ENCODE data around the gene ZNF646.

Gene ZNF646

DNA sequence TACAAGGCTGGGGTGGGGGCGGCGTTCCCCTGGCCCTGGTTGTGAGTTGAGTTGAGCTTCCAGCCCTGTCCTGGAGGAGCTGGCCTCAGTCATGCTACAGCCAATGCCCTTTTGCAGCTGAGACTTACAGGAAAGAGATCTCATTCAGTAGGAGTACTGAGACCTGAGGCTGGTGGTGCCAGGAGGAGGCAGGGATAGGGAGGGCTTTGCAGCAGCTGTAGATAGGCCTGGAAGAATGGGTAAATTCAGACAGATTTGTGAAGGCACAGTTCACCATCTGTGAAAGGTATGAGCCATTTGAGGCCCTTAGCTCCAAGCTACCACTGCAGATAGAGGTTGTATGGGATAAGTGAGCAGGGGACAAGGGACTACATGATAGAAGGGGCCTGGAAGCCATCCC lies 35.2 kb upstream of the ZNF646 start:
- H4K12ac ChIP-seq (ENCODE audit: low read depth, low read length), result no peak overlapping the region
- no peak overlapping the region for H2BK120ac ChIP-seq (ENCODE audit: insufficient read depth, low read length, poor library complexity)
- no peak overlapping the region for H3K9ac ChIP-seq (ENCODE audit: low read length)
- H3K27ac ChIP-seq (ENCODE audit: low read depth, low read length), result no peak overlapping the region
- H3K4me1 ChIP-seq (ENCODE audit: control insufficient read depth in 1 of 2, insufficient read depth in 2 of 2, low read length in 2 of 2), result peaks cover 0 to 3% of the 10 kb centered on the region in 2 experiments
- peaks cover under 1% of the 10 kb centered on the region for H3K79me1 ChIP-seq (ENCODE audit: low read length)
- no peak overlapping the region for H2BK5ac ChIP-seq (ENCODE audit: low read depth, low read length, poor library complexity)
- no peak for DNase-seq
- peaks cover 1% of the 10 kb centered on the region for H3K9me3 ChIP-seq (ENCODE audit: insufficient read depth, low read depth, low read length)
- H2AK5ac ChIP-seq (ENCODE audit: low read length), result no peak overlapping the region
- H2AFZ ChIP-seq (ENCODE audit: insufficient read depth, low read length, poor library complexity), result no peak overlapping the region
- no peak overlapping the region for H4K91ac ChIP-seq (ENCODE audit: low read depth, low read length)
- H3K23ac ChIP-seq (ENCODE audit: low read length), result no peak overlapping the region
- no peak overlapping the region for H3K4ac ChIP-seq (ENCODE audit: low read depth, low read length)
- no peak overlapping the region for H4K8ac ChIP-seq (ENCODE audit: low read depth, low read length)
- H3K18ac ChIP-seq (ENCODE audit: low read length), result no peak overlapping the region
- peaks cover under 1% of the 10 kb centered on the region for H3K79me2 ChIP-seq (ENCODE audit: control insufficient read depth, insufficient read depth, low read length, poor library complexity)
- no CpG with 5 or more reads among the region's 2 CpGs for WGBS (ENCODE audit: extremely low coverage, insufficient coverage, insufficient read length)
- H2BK12ac ChIP-seq (ENCODE audit: low read length), result no peak overlapping the region
- H3K27me3 ChIP-seq (ENCODE audit: insufficient read depth, low read length), result no peaks in the 10 kb centered on the region
- no peak overlapping the region for H3K4me2 ChIP-seq (ENCODE audit: low read length)
- peaks cover 38% of the 10 kb centered on the region in 2 experiments for H3K36me3 ChIP-seq (ENCODE audit: control insufficient read depth in 1 of 2, insufficient read depth in 2 of 2, low read length in 2 of 2)
- H3K14ac ChIP-seq (ENCODE audit: low read length), result no peak overlapping the region
- H3K4me3 ChIP-seq (ENCODE audit: low read depth, low read length), result no peak overlapping the region

DNA sequence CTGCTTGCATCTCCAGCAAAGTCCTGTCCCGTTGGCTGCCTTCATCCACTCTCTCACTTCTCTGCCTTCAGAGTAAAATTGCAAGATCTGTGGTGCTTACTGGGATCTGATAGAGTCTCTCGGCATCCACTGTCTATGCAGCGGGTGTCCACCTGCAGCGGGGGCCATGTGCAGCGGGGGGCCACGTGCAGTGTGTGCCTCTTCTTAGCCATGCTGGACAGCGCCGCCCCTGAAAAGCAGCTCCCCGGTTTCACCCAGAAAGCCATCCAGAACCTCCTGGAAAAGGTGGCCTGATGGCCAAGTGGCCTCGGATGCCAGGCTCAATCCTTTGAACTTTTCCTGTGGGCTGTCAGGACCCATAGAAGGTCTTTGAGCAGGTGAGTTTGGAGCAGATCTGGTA lies 31.4 kb upstream of the ZNF646 start:
- H3K4me1 ChIP-seq (ENCODE audit: control insufficient read depth in 1 of 2, insufficient read depth in 2 of 2, low read length in 2 of 2), result no peaks in the 10 kb centered on the region
- H3K18ac ChIP-seq (ENCODE audit: low read length), result no peak overlapping the region
- H3K79me2 ChIP-seq (ENCODE audit: control insufficient read depth, insufficient read depth, low read length, poor library complexity), result no peaks in the 10 kb centered on the region
- H2BK5ac ChIP-seq (ENCODE audit: low read depth, low read length, poor library complexity), result no peak overlapping the region
- no peak overlapping the region for H3K4me2 ChIP-seq (ENCODE audit: low read length)
- no peak for DNase-seq
- H2AFZ ChIP-seq (ENCODE audit: insufficient read depth, low read length, poor library complexity), result no peak overlapping the region
- H4K8ac ChIP-seq (ENCODE audit: low read depth, low read length), result no peak overlapping the region
- H3K27me3 ChIP-seq (ENCODE audit: insufficient read depth, low read length), result no peaks in the 10 kb centered on the region
- no peaks in the 10 kb centered on the region for H3K79me1 ChIP-seq (ENCODE audit: low read length)
- H2BK12ac ChIP-seq (ENCODE audit: low read length), result no peak overlapping the region
- no peak overlapping the region for H3K27ac ChIP-seq (ENCODE audit: low read depth, low read length)
- H3K36me3 ChIP-seq (ENCODE audit: control insufficient read depth in 1 of 2, insufficient read depth in 2 of 2, low read length in 2 of 2), result peaks cover 32 to 34% of the 10 kb centered on the region in 2 experiments
- no peak overlapping the region for H3K4ac ChIP-seq (ENCODE audit: low read depth, low read length)
- no peak overlapping the region for H2AK5ac ChIP-seq (ENCODE audit: low read length)
- H3K9ac ChIP-seq (ENCODE audit: low read length), result no peak overlapping the region
- H4K12ac ChIP-seq (ENCODE audit: low read depth, low read length), result no peak overlapping the region
- peaks cover 1% of the 10 kb centered on the region for H3K9me3 ChIP-seq (ENCODE audit: insufficient read depth, low read depth, low read length)
- no peak overlapping the region for H3K23ac ChIP-seq (ENCODE audit: low read length)
- H2BK120ac ChIP-seq (ENCODE audit: insufficient read depth, low read length, poor library complexity), result no peak overlapping the region
- H4K91ac ChIP-seq (ENCODE audit: low read depth, low read length), result no peak overlapping the region
- no peak overlapping the region for H3K14ac ChIP-seq (ENCODE audit: low read length)
- no CpG with 5 or more reads among the region's 10 CpGs for WGBS (ENCODE audit: extremely low coverage, insufficient coverage, insufficient read length)
- H3K4me3 ChIP-seq (ENCODE audit: low read depth, low read length), result no peak overlapping the region

DNA sequence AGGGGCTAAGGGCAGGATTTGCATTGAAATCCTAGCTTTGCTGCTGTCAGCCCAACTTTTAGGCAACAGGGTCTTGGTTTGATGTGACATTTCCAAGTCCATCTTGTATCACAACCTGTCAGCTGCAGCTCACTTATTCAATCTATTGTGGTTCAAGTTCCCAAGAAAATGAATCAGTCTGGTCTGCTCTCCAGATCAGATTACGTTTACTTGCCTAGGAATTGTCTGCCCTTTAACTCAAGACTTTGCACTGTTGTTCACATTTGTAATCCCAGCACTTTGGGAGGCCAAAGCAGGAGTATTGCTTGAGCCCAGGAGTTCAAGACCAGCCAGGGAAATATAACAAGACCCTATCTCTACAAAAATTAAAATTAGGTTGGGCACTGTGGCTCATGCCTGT lies 30.9 kb upstream of the ZNF646 start:
- Histone ChIP-seq H3K4me1 (ENCODE audit: control insufficient read depth in 1 of 2, insufficient read depth in 2 of 2, low read length in 2 of 2) (no peaks in the 10 kb centered on the region), H3K4ac (ENCODE audit: low read depth, low read length) (no peak overlapping the region), H2AFZ (ENCODE audit: insufficient read depth, low read length, poor library complexity) (no peak overlapping the region), H3K9me3 (ENCODE audit: insufficient read depth, low read depth, low read length) (peaks cover 1% of the 10 kb centered on the region), H3K18ac (ENCODE audit: low read length) (no peak overlapping the region), H3K14ac (ENCODE audit: low read length) (no peak overlapping the region), H3K4me2 (ENCODE audit: low read length) (no peak overlapping the region), H3K27ac (ENCODE audit: low read depth, low read length) (no peak overlapping the region), H3K27me3 (ENCODE audit: insufficient read depth, low read length) (no peaks in the 10 kb centered on the region), H4K12ac (ENCODE audit: low read depth, low read length) (no peak overlapping the region), H4K91ac (ENCODE audit: low read depth, low read length) (no peak overlapping the region), H3K4me3 (ENCODE audit: low read depth, low read length) (no peak overlapping the region), H3K79me2 (ENCODE audit: control insufficient read depth, insufficient read depth, low read length, poor library complexity) (no peaks in the 10 kb centered on the region), H2AK5ac (ENCODE audit: low read length) (no peak overlapping the region), H3K36me3 (ENCODE audit: control insufficient read depth in 1 of 2, insufficient read depth in 2 of 2, low read length in 2 of 2) (peaks cover 28 to 30% of the 10 kb centered on the region in 2 experiments), H2BK12ac (ENCODE audit: low read length) (no peak overlapping the region), H2BK120ac (ENCODE audit: insufficient read depth, low read length, poor library complexity) (no peak overlapping the region), H3K9ac (ENCODE audit: low read length) (no peak overlapping the region), H3K23ac (ENCODE audit: low read length) (no peak overlapping the region), H4K8ac (ENCODE audit: low read depth, low read length) (no peak overlapping the region), H3K79me1 (ENCODE audit: low read length) (no peaks in the 10 kb centered on the region), H2BK5ac (ENCODE audit: low read depth, low read length, poor library complexity) (no peak overlapping the region)
- DNase-seq, result no peak
- WGBS (ENCODE audit: extremely low coverage, insufficient coverage, insufficient read length), result no CpG with 5 or more reads among the region's 1 CpG

DNA sequence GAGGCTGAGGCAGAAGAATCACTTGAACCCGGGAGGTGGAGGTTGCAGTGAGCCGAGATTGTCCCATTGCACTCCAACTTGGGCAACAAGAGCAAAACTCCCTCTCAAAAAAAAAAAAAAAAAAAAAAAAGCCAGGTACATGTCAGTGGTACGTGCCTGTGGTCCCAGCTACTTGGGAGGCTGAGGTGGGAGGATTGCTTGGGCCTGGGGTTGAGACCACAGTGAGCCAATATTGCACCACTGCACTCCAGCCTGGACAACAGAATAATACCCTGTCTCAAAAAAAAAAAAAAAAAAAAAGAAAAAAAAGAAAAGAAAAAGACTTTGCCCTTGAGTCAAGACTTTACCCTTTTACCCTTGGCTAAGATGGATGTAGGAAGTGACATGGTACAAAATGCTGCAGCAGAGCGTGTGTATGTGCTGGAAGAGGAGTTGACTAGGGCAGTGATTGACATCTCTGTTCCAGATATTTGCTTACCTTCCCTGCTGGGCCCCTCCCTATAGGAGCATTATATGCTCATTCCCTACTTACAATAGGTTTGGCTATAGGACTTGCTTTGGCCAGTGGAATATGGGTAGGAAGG lies 30.2 kb upstream of the ZNF646 start:
- H3K14ac ChIP-seq (ENCODE audit: low read length), result no peak overlapping the region
- peaks cover 1% of the 10 kb centered on the region for H3K9me3 ChIP-seq (ENCODE audit: insufficient read depth, low read depth, low read length)
- no peaks in the 10 kb centered on the region for H3K79me1 ChIP-seq (ENCODE audit: low read length)
- no peak for DNase-seq
- H3K4ac ChIP-seq (ENCODE audit: low read depth, low read length), result no peak overlapping the region
- no peak overlapping the region for H4K12ac ChIP-seq (ENCODE audit: low read depth, low read length)
- no peak overlapping the region for H2AFZ ChIP-seq (ENCODE audit: insufficient read depth, low read length, poor library complexity)
- no peak overlapping the region for H3K9ac ChIP-seq (ENCODE audit: low read length)
- H3K4me1 ChIP-seq (ENCODE audit: control insufficient read depth in 1 of 2, insufficient read depth in 2 of 2, low read length in 2 of 2), result no peaks in the 10 kb centered on the region
- no peaks in the 10 kb centered on the region for H3K79me2 ChIP-seq (ENCODE audit: control insufficient read depth, insufficient read depth, low read length, poor library complexity)
- no peak overlapping the region for H4K91ac ChIP-seq (ENCODE audit: low read depth, low read length)
- H2BK120ac ChIP-seq (ENCODE audit: insufficient read depth, low read length, poor library complexity), result no peak overlapping the region
- H3K36me3 ChIP-seq (ENCODE audit: control insufficient read depth in 1 of 2, insufficient read depth in 2 of 2, low read length in 2 of 2), result peaks cover 22 to 23% of the 10 kb centered on the region in 2 experiments
- no peaks in the 10 kb centered on the region for H3K27me3 ChIP-seq (ENCODE audit: insufficient read depth, low read length)
- H3K4me2 ChIP-seq (ENCODE audit: low read length), result no peak overlapping the region
- no peak overlapping the region for H2BK12ac ChIP-seq (ENCODE audit: low read length)
- no peak overlapping the region for H3K4me3 ChIP-seq (ENCODE audit: low read depth, low read length)
- H2AK5ac ChIP-seq (ENCODE audit: low read length), result no peak overlapping the region
- no peak overlapping the region for H4K8ac ChIP-seq (ENCODE audit: low read depth, low read length)
- no peak overlapping the region for H3K23ac ChIP-seq (ENCODE audit: low read length)
- H2BK5ac ChIP-seq (ENCODE audit: low read depth, low read length, poor library complexity), result no peak overlapping the region
- no peak overlapping the region for H3K18ac ChIP-seq (ENCODE audit: low read length)
- no CpG with 5 or more reads among the region's 4 CpGs for WGBS (ENCODE audit: extremely low coverage, insufficient coverage, insufficient read length)
- H3K27ac ChIP-seq (ENCODE audit: low read depth, low read length), result no peak overlapping the region

All from trophoblast cell (in vitro differentiated cells and primary cell).